HG03354 (cell line): ENCODE data around the gene UBC.

ENCODE experiments used
- ATAC-seq: cut with Tn5 transposase; IDR thresholded peaks from one replicate; pipeline ENCODE4 v1.9.1; 2021; ENCODE audit warnings: mild to moderate bottlenecking; ENCODE audit not compliant: unreplicated experiment, poor library complexity, severe bottlenecking

UBC gene

DNA sequence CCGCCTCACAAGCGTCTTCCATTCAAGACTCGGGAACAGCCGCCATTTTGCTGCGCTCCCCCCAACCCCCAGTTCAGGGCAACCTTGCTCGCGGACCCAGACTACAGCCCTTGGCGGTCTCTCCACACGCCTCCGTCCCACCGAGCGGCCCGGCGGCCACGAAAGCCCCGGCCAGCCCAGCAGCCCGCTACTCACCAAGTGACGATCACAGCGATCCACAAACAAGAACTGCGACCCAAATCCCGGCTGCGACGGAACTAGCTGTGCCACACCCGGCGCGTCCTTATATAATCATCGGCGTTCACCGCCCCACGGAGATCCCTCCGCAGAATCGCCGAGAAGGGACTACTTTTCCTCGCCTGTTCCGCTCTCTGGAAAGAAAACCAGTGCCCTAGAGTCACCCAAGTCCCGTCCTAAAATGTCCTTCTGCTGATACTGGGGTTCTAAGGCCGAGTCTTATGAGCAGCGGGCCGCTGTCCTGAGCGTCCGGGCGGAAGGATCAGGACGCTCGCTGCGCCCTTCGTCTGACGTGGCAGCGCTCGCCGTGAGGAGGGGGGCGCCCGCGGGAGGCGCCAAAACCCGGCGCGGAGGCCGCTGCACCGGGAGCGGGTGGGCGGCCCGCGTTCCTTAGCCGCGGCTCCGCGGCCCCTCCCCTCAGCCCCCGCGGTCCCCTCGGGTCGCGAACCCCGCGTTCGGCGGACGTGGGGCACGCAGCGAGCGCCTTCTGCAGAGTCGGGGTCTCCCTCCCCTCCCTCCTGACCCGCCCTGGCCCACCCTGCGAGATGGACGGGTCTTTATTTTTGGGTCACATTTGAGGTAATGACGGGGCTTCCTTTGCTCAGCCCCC, at the start of gene UBC:
Gene UBC, minus strand, starts transcription at position 259 of the 847 bp plus-strand sequence. CDS start 879 bp downstream, outside the sequence.
- ATAC-seq = peak; percentile 28

DNA sequence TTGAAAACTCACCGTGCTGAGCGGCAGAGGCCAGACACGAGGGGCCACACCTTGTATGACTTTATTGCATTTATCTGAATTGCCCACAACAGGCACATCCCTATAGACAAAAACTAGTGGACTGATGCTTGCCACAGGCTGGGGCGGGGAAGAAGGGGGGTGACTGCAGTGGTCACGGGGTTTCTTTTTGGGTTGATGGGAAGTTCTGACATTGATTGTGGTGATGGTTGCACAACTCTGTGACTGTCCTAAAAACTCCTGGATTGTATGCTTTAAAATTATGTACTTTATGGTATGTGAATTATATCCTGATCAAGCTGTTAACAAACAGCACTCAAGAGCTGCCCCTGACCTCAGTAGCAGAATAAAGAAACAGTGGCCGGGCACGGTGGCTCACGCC, 48.8 kb upstream of the UBC start:
- no peak for ATAC-seq

- ATAC-seq = no peak
These were observed 46.6 kb upstream of the UBC start for GRCh38 chr12:124961055-124961454.

DNA sequence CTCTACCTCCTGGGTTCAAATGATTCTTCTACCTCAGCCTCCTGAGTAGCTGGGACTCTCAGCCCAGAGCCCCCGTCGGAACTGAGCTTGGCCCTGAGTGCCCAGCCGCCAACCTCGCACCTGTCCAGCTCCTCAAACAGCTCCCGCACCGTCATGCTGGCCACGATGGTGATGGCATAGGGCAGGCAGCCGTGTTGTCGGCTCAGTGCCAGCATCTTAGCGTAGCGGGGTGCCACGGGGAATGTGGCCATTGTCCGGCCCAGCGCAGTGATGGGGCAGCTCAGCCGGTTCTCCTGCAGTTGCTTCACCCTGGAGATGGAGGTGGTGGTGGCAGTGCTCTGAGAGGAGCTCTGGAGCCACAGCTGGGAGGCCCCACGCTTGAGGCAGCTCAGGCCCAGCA, 42.1 kb upstream of the UBC start:
- ATAC-seq = no peak

DNA sequence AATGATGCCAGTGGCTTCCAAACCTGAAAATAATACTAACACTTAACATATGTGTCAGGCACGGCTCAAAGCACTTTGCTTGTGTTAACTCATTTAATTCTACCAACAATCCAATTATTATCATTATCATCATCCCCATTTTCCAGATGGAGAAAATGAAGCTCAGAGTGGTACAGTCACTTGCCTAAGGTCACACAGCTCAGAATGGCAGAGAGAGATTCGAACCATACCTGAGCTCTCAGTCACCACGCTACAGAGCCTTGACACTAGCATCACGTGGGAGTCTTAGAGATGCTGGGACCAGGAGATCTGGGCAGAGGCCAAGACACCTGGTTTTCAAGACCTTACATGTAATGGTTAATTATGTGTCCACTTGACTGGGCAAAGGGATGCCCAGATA, 40.3 kb upstream of the UBC start:
- ATAC-seq = no peak

DNA sequence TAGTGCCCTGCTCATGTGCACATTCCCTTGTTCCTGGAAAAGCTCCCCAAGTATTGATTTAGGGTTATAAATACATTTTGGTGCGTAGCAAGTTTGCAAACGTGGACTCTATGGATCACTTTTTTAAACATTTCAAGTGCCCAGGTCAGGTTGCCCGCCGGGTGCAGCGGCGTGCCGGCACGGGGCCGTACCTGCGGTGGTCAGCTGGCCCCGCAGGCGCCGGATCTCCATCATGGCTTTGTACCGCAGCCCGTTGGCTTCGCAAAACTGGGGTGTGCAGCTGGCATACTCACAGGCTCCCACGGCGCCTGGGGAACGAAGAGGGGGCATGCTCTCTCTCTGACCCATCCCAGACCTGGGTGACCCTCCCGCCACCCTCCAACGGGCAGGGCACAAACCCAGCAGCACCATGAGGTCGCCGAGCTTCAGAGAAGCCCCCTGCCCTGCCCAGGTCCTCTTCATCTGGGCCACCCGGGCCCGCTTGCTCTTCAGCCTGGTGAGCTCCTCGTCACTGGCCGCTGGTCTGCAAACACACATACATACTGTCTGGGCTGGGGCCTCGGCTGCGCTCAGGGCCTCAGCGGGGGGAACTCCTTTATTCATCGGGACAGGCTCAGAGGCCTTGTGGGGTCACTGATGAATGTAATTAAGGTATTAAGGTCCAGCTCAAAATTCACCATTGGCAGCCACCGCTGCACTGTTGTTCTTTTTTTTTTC, 39.4 kb upstream of the UBC start:
- no peak for ATAC-seq

GRCh38 chr12:124952801-124953200, 38.4 kb upstream of the UBC start:
- no peak for ATAC-seq

- no peak for ATAC-seq
These were observed 37.8 kb upstream of the UBC start for GRCh38 chr12:124952295-124952694.

DNA sequence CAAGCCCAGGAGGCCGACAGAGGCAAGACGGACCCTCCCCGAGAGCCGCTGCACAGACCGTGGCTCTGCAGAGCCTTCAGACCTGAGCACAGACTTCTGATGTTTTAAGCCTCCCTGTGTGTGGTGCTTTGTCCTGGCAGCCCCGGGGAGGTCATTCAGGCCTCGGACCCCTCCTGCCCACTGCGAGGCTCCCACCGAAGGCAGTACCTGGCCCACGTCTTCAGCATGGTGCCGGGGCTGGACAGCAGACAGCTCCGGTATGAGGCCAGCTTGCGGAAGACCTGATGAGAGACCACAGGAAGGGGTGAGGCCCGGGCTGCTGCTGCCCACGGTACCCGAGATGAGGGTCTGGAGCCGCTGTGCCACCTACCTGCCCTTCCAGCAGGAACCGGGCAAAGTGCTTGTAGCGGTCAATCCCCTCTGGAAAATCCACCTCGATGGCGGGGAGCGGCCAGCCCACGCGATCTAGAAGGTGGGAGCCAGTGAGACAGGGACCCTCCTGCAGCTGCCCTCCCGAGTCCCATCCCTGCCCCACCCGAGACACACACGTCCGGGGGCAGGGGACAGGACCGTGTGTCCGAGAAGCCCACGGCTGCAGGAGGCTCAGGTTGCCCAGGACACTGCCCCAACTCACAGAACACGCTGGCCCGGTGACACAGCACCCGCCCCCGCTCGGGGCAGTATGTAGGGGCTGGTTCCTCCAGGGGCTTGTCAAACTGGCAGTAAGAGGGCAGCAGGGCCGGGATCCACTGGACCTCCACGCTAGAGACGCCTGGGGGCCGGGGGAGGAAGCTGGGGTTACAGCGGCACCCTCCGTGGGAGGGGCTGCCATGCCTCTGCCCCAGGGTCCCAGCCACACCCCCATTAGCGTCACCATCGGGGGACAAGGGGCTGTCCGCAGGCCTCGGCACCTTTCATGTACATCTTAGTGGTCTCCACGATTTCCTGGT, 35.6 kb upstream of the UBC start:
- ATAC-seq = no peak

DNA sequence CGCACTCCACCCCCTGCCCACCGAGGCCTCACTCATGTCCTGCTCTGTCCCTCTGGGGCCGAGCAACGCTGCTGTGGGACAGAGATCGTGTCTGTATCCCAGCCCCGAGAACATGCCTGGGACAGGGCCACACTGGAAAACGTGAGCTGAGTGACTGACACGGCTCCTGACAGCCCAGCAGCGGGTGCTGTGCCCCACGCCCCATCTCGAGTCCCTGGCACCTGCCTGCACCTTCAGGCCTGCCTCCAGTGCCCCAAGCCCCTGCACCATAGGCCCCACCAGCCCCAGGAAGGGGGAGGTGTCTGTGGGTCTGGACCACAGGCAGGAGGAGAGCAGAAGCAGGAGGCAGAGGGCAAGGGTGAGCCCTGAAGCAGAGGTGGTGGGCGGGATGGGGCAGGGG, 34.6 kb upstream of the UBC start:
- ATAC-seq = no peak

GRCh38 chr12:124947561-124948398, 33.3 kb upstream of the UBC start:
- ATAC-seq = no peak

- no peak for ATAC-seq
These were observed 32.6 kb upstream of the UBC start for GRCh38 chr12:124947013-124947412.

- ATAC-seq = no peak
These were observed 32.0 kb upstream of the UBC start for GRCh38 chr12:124946447-124946793.

DNA sequence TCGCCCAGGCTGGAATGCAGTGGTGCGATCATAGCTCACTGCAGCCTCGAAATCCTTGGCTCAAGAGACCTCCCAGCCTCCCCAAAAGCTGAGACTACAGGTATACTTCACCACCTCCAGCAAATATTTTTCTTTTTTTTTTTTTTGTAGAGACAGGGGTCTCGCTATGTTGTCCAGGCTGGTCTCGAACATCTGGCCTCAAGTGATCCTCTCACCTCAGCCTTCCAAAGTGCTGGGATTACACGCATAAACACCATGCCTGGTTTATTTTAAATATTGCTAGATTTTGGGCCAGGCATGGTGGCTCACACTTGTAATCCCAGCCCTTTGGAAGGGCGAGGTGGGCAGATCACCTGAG, 26.7 kb upstream of the UBC start:
- no peak for ATAC-seq

GRCh38 chr12:124940393-124941169, 26.1 kb upstream of the UBC start:
- ATAC-seq = peak; percentile 51

DNA sequence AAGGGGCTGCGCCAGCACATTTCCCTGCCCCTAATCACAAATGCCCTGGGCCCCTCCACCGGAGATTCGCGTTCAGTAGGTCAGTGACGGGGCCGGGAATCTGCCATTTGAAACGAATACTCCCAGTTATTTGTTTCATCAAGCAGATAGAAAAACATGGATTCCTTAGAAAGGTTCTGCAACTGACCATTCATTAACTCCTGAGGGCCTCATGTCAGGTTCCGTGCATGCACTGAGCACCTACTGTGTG, 25.6 kb upstream of the UBC start:
- peak; percentile 41 for ATAC-seq

GRCh38 chr12:124939421-124940142, 25.1 kb upstream of the UBC start:
- peak; percentile 72 for ATAC-seq

DNA sequence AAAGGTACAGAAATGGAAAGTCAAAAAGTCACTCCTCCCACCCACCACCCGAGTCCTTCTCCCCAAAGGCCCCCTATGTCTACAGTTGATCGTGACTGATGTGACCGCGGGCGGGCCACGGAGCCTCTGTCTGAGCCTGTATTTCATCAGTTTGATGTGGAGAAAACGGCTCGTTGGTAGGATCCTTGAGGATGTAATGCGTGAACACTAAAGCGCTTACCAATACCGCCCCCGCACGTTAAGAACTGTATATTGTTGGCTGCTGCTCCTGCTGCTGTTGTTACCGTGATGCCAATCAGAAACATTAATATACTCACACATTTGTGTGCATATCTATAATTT, 24.6 kb upstream of the UBC start:
- ATAC-seq = peak; percentile 33
